ENCODE measurements around the gene CYBB.

CYBB gene

DNA sequence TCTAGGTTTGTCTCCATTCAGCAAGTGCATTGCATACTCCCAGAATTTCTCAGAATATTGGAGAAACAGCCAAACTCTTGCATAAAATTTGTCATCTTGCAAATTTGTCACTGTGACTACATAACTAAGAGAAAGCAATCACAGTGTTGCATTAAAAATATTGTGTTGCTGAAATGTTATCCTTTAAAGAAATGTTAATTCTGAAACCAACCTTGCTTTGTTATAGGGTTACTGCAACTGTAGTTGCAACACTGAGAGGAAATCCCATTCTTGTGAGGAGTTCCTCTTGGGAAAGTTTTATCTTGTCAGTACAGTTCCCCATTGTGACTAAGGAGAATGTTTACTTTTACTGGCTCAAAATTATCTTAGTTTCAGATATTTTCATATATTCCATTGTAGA is 20.9 kb downstream of the CYBB start:
- no peak overlapping the region for H3K4me3 ChIP-seq (ENCODE audit: low read depth, low read length)
- TF ChIP-seq, protein P1, sequence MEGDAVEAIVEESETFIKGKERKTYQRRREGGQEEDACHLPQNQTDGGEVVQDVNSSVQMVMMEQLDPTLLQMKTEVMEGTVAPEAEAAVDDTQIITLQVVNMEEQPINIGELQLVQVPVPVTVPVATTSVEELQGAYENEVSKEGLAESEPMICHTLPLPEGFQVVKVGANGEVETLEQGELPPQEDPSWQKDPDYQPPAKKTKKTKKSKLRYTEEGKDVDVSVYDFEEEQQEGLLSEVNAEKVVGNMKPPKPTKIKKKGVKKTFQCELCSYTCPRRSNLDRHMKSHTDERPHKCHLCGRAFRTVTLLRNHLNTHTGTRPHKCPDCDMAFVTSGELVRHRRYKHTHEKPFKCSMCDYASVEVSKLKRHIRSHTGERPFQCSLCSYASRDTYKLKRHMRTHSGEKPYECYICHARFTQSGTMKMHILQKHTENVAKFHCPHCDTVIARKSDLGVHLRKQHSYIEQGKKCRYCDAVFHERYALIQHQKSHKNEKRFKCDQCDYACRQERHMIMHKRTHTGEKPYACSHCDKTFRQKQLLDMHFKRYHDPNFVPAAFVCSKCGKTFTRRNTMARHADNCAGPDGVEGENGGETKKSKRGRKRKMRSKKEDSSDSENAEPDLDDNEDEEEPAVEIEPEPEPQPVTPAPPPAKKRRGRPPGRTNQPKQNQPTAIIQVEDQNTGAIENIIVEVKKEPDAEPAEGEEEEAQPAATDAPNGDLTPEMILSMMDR (IDR thresholded peaks at IDR 0.05; ENCODE audit: borderline replicate concordance, insufficient read depth, low read depth, low read length) = no peak

DNA sequence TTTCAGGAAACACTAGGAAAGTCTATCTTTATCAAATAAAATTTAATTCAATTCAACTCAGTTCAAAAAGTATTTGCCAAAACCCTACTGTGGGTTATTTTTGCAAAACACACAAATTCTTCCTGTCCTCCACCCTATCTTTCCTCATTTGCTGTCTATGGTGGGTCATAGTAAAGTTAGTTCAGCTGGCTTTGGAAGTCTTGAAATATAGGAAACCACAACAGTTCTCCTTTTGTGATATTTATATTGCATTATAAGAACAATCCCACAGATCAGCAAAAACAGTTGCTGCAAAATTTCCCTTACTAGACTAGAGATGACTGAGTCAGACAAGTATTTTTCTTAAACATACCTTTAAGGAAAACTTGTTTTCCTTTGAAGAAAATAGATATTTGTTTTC is 22.2 kb downstream of the CYBB start:
- no peak overlapping the region for H3K4me3 ChIP-seq (ENCODE audit: low read depth, low read length)
- TF ChIP-seq, protein P1 (IDR thresholded peaks at IDR 0.05; ENCODE audit: borderline replicate concordance, insufficient read depth, low read depth, low read length) = no peak

DNA sequence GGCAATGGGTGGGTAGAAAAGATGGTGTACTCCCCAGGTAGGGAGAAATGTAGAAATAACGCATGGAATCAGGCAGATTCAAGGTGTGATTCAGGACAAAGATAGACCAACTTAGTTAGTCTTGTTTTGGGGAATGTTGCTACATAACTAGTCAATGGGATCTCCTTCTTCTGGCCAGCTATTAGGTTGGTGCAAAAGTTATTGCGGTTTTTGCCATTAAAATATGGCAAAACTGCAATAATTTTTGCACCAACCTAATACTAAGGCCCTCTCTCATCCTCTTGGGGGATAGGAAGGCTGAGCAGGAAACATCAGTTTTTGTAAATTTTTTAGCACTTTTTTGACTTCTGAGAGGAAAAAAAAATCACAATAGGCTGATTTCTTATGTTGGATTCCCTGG is 23.2 kb downstream of the CYBB start:
- TF ChIP-seq, protein P1 (IDR thresholded peaks at IDR 0.05; ENCODE audit: borderline replicate concordance, insufficient read depth, low read depth, low read length) = no peak
- H3K4me3 ChIP-seq (ENCODE audit: low read depth, low read length) = no peak overlapping the region

DNA sequence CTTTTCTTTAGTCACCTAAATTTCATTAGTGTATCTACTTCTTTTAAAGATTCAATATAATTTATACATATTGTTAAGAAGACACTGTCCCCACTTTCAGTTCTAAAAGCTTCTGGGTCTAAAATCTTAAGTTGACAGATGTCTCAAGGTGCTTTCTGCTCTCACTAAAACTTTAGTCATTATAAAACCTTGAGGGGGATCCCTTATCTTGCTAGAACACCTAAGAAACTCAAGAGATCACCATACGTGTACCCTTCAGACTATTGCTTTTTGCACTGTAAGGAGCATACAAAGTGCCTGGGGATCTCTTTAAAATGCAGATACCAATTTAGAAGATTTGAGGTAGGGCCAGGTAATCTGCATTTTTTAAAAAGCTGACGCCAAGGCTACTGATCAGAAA is 30.1 kb downstream of the CYBB start:
- no peak overlapping the region for H3K4me3 ChIP-seq (ENCODE audit: low read depth, low read length)
- TF ChIP-seq, protein P1 (IDR thresholded peaks at IDR 0.05; ENCODE audit: borderline replicate concordance, insufficient read depth, low read depth, low read length) = no peak

DNA sequence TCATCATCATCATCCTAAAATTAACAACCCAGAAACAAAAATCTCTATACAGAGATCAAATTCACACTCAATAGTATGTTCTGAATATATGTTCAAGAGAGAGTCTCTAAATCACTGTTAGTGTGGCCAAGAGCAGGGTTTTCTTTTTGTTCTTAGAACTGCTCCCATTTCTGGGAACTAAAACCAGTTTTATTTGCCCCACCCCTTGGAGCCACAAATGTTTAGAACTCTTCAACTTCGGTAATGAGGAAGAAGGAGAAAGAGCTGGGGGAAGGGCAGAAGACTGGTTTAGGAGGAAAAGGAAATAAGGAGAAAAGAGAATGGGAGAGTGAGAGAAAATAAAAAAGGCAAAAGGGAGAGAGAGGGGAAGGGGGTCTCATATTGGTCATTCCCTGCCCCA is 32.3 kb downstream of the CYBB start:
- H3K4me3 ChIP-seq (ENCODE audit: low read depth, low read length) = no peak overlapping the region
- TF ChIP-seq, protein P1 (IDR thresholded peaks at IDR 0.05; ENCODE audit: borderline replicate concordance, insufficient read depth, low read depth, low read length) = no peak

DNA sequence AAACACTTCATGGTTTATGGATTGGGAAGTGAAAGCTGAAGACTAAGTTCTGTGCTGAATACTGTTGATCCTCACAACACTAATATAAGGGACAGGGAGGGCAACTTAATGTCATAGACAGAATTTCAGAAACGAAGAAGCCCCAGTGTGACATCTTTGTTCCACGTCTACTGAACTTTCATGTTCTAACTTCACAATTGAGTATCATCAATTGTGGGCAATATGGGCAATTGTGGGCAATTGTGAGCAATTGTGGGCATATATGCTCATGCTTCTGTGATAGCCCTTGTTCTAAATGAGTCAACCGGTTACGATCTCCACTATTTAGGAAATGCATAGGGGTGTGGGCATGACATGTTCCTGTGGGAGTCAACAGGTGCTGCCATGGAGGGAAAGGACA is 33.7 kb downstream of the CYBB start:
- TF ChIP-seq, protein P1 (IDR thresholded peaks at IDR 0.05; ENCODE audit: borderline replicate concordance, insufficient read depth, low read depth, low read length) = no peak
- H3K4me3 ChIP-seq (ENCODE audit: low read depth, low read length) = no peak overlapping the region

DNA sequence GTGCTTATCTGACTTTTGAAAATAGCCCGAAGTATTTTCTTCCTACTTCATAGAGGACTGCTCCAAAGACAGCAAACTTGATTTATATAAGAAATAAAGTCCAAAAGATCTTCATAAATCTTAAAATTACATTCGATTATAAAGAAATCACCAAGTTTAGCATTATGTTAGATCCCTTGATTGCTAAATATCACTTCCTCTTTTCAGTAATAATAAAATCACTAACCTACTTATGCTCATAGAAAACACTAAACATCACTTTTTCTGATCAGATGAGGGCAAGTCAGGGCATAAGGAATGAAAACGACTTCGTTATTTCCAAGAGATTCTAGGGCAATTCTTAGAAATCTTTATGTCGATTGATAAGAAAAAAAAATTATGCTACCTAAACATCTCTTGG is 35.5 kb downstream of the CYBB start:
- no peak overlapping the region for H3K4me3 ChIP-seq (ENCODE audit: low read depth, low read length)
- TF ChIP-seq, protein P1 (IDR thresholded peaks at IDR 0.05; ENCODE audit: borderline replicate concordance, insufficient read depth, low read depth, low read length) = no peak
